WERI-Rb-1 (cell line): ENCODE results near the gene LSS.
A peak's percentile ranks its signal among the peaks of the same experiment; 100 is the strongest.

Source experiments
- DNase-seq: peaks from one replicate; pipeline ENCODE4 v3.0.0-alpha.2; 2020
- H3K27ac ChIP-seq: fragments of 250-450 bp; sonication (Bioruptor Pico); 2 replicates; pipeline ENCODE4 v1.5.1; 2020; ENCODE audit warnings: mild to moderate bottlenecking, moderate library complexity
- H3K27me3 ChIP-seq: fragments of 250-450 bp; sonication (Bioruptor Pico); 2 replicates; pipeline ENCODE4 v1.5.1; 2021; ENCODE audit warnings: mild to moderate bottlenecking, low read depth, moderate library complexity; ENCODE audit not compliant: insufficient read depth, severe bottlenecking
- H3K36me3 ChIP-seq: fragments of 250-450 bp; sonication (Bioruptor Pico); 2 replicates; pipeline ENCODE4 v1.5.1; 2020; ENCODE audit warnings: mild to moderate bottlenecking, moderate library complexity
- H3K4me3 ChIP-seq: 2 replicates; pipeline ENCODE4 v1.5.1; 2011; ENCODE audit warnings: low read depth, mild to moderate bottlenecking, control low read depth, low read length
- H3K9me3 ChIP-seq: fragments of 250-450 bp; sonication (Bioruptor Pico); 2 replicates; pipeline ENCODE4 v1.5.1; 2021; ENCODE audit warnings: mild to moderate bottlenecking, moderate library complexity; ENCODE audit not compliant: severe bottlenecking
- TF ChIP-seq, protein P1 (sequence below): IDR thresholded peaks from 2 replicates; pipeline ENCODE4 v1.5.1; 2011; ENCODE audit warnings: low read depth, mild to moderate bottlenecking, control low read depth, inconsistent platforms, low read length

LSS gene

DNA sequence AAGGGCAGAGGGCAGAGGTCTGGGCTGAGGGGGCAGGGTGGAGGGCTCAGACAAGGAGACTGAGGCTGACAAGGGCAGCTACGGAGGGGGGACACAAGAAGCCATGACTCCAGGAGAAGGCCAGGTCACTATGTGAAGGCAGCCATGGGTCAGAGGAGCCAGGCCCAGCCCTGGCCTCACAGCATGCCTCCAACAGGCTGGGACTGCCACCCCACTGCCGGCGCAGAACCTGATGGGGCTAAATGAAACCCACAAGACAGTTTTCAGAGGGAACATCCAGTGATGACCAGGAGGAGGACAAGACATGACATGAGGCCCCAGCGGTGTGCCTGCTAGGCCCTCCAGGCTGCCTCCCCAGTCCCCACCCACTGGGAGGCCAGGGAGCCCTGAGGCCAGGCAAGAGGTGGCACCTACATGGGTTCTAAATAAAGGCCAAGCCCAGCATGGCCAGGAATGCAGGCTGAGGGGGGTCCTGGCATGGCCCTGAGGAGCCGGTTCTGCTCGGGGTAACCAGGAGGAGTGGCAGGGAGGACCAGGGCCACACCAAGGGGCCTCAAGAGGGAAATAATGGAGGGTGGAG is 27.3 kb upstream of the LSS start:
- no peak overlapping the region for H3K4me3 ChIP-seq
- H3K27me3 ChIP-seq: no peaks in the 10 kb centered on the region
- TF ChIP-seq, protein P1, sequence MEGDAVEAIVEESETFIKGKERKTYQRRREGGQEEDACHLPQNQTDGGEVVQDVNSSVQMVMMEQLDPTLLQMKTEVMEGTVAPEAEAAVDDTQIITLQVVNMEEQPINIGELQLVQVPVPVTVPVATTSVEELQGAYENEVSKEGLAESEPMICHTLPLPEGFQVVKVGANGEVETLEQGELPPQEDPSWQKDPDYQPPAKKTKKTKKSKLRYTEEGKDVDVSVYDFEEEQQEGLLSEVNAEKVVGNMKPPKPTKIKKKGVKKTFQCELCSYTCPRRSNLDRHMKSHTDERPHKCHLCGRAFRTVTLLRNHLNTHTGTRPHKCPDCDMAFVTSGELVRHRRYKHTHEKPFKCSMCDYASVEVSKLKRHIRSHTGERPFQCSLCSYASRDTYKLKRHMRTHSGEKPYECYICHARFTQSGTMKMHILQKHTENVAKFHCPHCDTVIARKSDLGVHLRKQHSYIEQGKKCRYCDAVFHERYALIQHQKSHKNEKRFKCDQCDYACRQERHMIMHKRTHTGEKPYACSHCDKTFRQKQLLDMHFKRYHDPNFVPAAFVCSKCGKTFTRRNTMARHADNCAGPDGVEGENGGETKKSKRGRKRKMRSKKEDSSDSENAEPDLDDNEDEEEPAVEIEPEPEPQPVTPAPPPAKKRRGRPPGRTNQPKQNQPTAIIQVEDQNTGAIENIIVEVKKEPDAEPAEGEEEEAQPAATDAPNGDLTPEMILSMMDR: no peak

DNA sequence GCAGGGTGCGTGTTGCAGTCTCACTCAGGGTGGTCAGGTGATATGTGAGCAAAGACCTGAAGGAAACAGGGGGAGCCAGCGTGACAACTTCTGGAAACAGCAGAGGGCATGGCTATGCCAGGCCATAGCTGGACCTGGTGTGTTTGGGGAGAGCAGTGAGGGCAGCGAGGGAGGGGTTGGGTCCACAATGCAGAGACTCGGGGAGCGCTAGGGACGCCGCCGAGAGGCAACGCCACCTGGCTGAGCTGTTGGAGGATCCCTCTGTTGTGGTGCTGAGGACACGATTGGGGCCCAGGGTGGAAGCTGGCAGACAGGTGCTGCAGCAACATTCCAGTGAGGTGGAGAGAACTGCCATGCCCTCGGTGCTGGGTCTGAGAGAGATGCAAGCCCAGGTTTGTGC is 26.6 kb upstream of the LSS start:
- TF ChIP-seq, protein P1: no peak
- no peak for DNase-seq

More for the DNA sequence above, 27.3 kb upstream of the LSS start:
- DNase-seq: no peak
- Histone ChIP-seq H3K27ac (no peak overlapping the region), H3K36me3 (peaks cover 98% of the 10 kb centered on the region), H3K9me3 (no peaks in the 10 kb centered on the region)

DNA sequence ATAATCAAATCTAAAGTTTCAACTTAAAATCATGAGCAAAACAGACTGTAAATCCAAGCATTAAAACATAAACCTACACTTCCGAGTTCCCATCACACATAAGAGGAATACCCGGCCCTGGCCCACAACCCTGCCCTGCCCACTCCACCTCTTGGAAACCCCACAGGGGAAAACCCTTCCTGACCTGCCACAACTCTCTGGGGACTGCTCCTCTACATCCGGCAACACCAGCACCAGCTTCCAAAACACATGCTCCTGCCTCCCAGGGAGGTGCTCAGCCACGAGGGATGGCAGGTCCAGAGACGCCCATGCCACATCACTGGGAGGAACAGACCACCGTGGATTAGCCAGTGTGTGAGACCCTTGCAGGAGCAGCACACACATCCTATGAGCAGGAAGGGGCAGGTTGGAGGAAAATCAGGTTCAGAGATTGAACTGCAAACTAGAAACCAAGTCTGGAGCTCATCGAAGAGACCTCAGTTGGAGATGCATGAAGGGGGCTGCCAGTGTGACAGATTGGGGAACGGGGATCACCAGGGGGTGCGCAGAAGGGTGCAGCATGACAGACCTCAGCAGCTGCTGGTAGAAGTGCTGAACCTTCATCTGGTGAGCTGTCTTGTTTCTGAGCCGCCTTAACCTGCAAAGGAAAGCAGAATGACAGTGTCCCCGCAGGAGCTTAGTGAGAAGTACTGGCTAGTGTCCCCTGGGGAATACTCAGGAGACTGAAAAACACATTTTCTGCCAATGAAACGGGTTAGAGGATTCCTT is 25.8 kb upstream of the LSS start:
- Histone ChIP-seq H3K27me3 (no peaks in the 10 kb centered on the region), H3K4me3 (no peak overlapping the region), H3K36me3 (peaks cover 98% of the 10 kb centered on the region), H3K9me3 (no peaks in the 10 kb centered on the region), H3K27ac (peak overlapping the region; percentile 8; the same call in 1 of the 2 replicates)
- TF ChIP-seq, protein P1: no peak
- DNase-seq: no peak

More for the DNA sequence above, 26.6 kb upstream of the LSS start:
- no peaks in the 10 kb centered on the region for H3K9me3 ChIP-seq
- no peak overlapping the region for H3K4me3 ChIP-seq
- H3K27me3 ChIP-seq: no peaks in the 10 kb centered on the region
- no peak overlapping the region for H3K27ac ChIP-seq
- peaks cover 98% of the 10 kb centered on the region for H3K36me3 ChIP-seq

DNA sequence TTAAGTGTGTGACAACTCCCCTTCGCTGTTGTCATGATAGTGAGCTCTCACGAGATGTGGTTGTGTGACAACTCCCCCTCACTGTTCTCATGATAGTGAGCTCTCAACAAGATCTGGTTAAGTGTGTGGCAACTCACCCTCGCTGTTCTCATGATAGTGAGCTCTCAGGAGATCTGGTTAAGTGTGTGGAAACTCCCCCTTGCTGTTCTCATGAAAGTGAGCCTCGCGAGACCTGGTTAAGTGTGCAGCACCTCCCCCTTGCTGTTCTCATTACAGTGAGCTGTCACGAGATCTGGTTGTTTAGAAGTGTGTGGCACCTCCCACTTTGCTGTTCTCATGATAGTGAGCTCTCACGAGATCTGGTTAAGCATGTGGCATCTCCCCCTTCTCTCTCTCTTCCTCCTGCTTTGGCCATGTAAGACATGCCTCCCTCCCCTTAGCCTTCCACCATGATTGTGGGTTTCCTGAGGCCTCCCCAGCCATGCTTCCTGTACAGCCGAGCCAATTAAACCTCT is 25.1 kb upstream of the LSS start:
- no peak overlapping the region for H3K4me3 ChIP-seq
- H3K36me3 ChIP-seq: peaks cover 98% of the 10 kb centered on the region
- no peak overlapping the region; the same call in 1 of the 2 replicates for H3K27ac ChIP-seq
- H3K9me3 ChIP-seq: no peaks in the 10 kb centered on the region
- no peak for DNase-seq
- no peaks in the 10 kb centered on the region for H3K27me3 ChIP-seq
- TF ChIP-seq, protein P1: no peak

DNA sequence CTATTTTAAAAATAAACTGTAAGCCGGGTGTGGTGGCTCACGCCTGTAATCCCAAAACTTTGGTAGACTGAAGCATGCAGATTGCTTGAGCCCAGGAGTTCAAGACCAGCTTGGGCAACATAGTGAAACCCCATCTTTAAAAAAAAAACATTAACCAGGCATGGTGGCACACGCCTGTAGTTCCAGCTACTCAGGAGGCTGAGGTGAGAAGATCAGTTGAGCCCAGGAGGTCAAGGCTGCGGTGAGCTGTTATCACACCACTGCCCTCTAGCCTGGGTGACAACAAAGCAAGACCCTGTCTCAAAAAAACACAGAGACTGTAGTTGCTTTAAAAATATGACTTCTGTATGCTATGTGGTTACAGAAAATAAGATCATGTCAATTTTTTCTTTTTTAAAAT is 24.3 kb upstream of the LSS start:
- no peak for DNase-seq
- no peak overlapping the region for H3K4me3 ChIP-seq
- H3K36me3 ChIP-seq: peaks cover 95% of the 10 kb centered on the region
- no peaks in the 10 kb centered on the region for H3K9me3 ChIP-seq
- TF ChIP-seq, protein P1: no peak
- H3K27ac ChIP-seq: no peak overlapping the region
- no peaks in the 10 kb centered on the region for H3K27me3 ChIP-seq
